HG03103 (cell line): Measurements from ENCODE around the gene NDOR1.
A peak's percentile ranks its signal among the peaks of the same experiment; 100 is the strongest.

Experiments
- ATAC-seq: cut with Tn5 transposase; IDR thresholded peaks from one replicate; pipeline ENCODE4 v1.9.1; 2021; ENCODE audit warnings: low read depth; ENCODE audit not compliant: unreplicated experiment

Gene NDOR1

DNA sequence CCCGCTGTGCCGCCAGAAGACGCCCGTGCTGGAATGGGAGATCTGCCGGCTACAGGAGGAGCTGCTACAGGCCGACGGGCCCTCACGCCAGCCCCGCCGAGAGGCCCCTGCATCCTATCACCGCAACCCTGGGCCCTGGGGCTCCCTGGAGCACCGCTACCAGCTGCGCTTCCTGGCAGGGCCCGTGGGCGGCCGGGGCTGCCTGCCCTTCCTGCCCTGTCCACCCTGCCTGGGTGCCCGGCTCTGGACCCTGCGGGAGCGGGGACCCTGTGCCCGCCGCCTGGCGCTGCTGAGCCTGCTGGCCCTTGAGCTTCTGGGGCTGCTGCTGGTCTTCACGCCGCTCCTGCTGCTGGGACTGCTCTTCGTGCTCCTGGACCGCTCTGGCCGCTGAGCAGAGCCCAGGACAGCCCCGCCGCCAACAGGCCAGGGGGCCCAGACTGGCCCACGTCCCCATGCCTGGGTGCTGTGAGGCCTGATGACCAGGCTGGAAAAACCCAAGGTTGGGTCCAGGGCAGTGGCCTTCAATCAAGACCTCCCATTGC is 12.8 kb downstream of the NDOR1 start:
- no peak for ATAC-seq

DNA sequence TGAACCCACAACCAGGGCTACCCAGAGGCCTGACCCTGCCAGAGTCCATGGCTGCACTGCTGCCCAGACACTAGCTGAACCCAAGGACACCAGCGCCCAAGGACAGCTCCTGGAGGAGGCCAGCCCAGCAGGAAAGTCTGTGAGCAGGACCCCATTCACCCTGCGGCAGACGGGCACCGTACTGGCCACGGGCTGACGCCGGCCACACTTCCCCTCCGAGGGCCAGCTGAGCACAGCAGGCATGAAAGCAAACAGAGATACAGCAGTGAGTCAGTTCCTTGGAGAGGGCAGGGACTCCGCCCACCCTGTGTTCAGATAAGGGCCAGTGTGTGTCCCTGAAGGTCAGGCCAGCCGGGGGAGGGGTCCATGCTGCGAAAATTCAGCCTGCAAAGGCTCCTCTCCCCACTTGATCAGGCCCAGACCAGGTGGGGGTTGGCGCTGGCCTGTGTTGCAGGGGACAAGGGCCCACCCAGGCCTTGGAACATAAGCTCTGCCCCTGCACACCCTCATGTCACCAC is 13.3 kb downstream of the NDOR1 start:
- ATAC-seq, result no peak

DNA sequence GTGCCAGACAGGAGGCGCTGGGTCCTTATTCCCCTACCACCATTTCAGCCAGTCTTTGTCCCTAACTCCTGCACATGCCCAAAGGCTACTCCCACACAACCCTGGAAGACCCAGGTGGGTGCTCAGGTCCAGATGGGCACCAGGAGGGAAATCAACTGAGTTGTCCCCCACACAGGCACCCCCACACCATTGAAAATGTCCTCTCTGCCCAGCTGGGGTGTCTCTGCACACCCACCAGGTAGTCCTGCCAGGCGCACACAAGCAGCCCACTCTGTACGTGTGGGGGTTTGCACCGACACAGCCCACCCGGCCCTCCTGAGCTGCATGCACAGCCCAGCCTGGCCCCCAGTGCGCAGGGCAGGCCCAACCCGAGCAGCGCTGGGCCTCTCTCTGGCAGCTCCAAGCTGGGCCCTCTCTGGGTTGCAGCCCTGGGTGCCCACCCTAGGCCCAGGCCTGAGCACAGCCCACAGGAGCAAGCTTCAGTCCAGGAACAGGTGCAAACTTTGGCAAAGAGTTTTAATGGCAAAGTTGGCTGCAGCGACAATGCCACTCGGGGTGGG is 14.3 kb downstream of the NDOR1 start:
- no peak for ATAC-seq

DNA sequence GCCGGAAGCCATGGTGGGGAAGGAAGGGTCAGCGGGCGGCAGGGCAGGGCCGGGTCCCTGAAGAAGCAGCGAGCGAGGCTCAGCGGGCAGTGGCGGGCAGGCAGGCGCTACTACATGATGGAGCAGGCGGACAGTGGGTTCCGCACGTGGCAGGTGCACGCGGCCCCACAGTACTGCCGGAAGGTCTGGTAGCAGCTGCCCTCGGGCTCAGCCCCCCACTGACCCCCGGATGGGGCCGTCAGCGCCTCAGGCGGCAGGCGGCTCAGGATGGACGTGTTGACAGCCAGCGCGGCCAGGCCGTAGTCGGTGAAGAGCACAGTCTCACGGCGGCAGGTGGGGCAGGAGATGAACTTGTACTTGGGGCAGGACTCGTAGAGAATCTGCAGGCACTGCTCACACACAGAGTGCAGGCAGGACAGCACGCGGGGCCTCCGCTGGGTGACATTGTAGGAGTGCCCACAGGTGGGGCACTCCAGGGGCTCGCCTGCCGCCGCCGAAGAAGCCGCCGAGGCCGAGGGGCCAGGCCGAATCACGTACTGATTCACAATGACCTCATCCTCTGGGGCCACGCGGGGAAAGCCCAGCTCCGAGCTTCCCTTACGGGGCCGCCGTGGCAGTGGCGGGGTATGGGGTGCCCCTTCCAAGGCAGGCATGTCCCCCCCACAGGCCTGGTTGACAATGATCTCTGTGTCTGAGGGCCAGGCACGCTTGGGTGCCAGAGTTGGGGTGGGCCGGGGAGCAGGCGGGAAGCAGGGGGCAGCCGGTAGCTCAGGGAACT is 15.0 kb downstream of the NDOR1 start:
- ATAC-seq, result no peak

- no peak for ATAC-seq
These were observed 15.6 kb downstream of the NDOR1 start for GRCh38 chr9:137221095-137221505.

DNA sequence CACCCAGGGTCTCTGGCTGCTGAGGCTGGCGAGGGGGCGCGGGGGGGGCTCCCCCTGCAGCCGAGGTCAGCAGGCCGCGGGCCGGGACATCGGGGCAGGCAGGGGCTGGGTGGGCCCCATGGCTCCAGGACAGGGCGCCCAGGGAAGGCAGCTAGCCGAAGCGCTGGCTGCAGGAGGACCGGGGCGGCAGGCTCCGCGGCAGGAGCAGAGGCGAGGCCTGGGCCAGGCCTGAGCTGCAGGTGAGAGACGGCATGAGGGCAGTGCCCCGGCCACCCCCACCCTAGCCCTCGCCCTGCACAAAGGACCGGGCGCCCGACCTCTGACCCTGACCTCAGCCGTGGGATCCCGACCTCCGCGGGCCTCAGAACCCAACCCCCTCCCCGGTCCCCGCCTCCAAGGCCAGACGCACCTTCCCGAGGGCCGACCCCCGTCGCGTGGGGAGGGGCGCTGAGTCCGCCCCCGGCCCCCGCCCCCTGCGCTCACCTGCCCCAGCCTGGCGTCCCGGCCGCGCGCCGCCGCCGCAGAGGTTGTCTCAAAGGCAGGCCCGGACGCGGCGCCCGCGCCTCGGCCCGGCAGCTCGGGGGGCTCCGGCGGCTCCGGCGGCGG is 16.1 kb downstream of the NDOR1 start:
- no peak for ATAC-seq

GRCh38 chr9:137222190-137223077 is 16.9 kb downstream of the NDOR1 start, which contains the start of gene RNF208:
Gene RNF208 (minus strand): TSS chr9:137222240. CDS start chr9:137221212, 1,028 bp downstream.
- ATAC-seq, result peak; percentile 3

DNA sequence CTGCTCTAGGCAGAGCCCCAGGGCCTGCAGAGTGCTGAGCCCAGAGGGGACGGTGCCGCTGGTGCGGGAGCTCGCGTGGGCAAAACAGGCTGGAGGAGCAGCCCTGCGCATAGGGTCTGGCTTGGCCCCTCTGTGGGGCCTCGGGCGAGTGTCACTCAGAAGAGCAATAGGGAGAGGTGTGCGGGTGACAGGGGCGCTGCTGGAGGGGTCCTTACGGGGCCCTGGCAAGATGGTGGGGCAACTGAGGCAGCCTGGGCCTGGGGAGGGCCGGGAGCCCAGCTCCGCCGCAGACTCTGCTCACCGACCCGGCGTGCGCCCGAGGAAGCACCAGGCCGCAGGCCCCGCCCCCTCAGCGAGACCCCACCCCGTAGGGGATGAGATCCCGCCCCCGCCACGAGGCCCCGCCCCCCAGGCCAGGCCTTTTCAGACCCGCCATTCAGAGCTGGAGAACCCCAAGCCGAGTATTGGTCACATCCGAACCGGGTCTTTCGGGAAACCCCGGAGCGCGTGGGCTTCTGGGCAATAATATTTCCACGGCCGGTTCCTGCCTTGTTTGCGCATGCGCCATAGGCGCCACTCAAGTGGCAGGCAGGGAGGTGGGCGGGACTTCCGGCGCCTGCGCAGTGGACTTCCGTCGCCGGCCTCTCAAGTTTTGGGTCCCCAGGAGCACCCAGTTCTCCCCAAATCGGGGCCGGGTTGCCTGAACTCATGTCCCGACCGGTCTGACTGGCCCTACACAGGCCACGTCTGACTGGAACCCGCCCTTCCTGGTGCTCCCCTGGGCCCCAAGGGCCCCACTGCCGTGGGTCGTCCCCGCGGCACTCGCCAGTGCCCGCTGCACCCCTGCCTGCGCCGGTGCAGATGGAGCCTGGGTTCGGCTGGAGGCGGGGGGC is 17.8 kb downstream of the NDOR1 start:
- peak; percentile 73 for ATAC-seq

DNA sequence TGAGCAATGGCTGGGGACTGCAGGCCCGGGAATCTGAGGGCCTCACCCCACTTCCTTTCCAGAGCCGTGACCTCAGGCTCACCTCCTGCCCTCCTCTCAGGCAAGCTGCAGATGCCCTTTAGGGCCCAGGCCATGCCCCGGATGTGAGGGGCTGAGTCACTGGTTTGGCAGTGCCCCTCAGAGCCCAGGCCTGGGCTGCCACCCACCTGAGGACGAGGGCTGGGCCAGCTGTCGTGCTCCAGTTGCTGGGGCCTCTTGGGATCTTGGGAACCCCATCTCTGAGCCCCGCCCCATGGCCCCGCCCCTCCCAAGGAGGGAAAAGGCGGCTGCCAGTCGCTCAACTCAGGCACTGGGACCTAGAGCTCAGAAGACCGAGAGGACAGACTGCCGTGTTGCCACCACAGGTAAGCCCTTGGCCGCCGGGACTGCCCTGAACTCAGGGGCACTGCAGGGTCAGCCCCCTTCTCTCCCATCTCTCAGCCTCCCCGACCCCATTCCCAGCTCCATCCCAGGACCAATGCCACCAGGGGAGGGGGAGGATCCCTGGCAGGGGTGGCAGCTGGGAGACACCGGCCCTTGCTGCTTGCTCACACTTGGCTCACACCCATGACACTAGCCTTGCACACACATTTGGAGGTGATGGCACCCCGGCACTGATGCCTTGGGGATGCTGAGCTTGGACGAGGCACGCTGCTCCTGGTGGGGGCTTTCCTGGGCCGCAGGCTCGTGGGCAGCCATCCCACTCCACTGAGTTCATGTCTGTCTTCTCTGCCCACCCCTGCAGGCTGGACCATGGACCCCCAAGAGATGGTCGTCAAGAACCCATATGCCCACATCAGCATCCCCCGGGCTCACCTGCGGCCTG is 19.6 kb downstream of the NDOR1 start, which contains the start of gene CYSRT1:
TSS of gene CYSRT1 (plus strand) at position 345 of the 865 bp plus-strand sequence. CDS start at position 793, 448 bp downstream.
- no peak for ATAC-seq

GRCh38 chr9:137225699-137226331 is 20.3 kb downstream of the NDOR1 start:
- ATAC-seq, result no peak

DNA sequence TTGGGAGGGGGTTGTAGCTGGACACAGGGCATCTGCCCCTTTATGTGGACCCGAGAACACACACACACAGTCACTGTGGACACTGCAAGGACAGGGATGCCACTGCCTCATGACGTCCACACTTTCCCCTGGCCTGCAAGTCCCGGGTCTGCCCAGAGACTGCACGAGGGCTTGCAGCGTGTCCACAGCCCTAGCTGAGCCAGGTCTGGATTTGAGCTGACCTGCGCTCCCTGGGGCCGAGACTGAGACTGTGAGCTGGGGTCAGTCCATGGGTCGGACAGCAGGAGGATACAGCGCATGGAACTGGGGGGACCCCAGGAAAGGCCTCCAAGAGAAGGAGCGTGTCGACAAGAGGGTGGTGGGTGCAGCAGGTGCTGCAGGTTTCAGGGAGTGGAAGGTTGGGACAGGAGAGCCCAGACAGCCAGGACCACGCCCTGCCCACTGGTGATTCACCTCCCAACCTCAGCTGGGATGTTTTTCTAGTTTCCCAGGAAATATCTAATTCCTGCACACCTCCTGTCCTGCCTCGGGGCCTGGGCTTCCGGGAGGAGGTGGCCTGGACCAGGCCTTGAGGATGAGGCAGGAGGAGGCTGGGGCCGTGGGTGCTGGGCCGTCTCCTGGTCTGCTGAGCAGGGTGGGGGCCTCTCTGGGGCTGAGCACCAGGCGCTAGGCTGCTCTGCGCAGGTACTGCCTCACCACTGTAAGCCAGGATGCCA is 21.0 kb downstream of the NDOR1 start:
- ATAC-seq, result no peak

GRCh38 chr9:137227054-137227852 is 21.8 kb downstream of the NDOR1 start, which contains the start of gene RNF224:
Gene RNF224 (plus strand): TSS chr9:137227502. CDS start chr9:137228336, 834 bp downstream.
- no peak for ATAC-seq

DNA sequence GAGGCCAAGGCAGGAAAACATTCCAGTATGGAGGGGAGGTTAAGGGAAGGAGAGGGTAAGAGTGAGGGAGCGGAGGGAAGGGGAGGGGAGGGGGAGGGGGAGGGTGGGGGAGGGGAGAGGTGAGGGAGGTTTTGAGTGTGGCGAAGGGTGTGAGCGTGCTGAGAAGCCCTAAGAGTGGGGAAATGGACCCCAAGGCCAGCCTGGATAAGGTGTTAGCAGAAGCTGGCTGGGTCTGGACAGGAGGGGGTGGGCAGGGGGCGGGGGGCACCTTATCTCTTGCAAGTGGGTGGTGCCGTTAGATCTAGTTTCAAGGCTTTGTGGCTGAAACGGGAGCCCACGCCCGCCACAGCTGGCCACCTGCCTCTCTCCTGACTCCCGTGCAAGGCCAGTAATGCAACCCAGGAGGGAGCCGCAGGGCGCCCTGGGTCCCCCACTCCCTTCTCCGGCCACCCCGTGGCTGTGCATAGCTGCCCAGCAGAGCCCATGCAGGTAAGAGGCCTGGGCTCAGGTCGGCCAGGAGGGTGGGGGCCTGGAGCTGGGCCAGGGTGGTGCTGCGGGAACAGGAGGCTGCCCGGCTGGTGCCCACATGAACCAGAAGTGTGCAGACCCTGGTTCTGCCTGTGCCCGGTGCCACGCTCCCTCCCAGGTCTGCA is 22.5 kb downstream of the NDOR1 start:
- ATAC-seq, result no peak

- ATAC-seq, result no peak
These were observed 23.0 kb downstream of the NDOR1 start for GRCh38 chr9:137228506-137228967.
